ENCODE measurements around the gene ADAM19.

GRCh38 chr5:157594675-157595459 lies 19.3 kb upstream of the ADAM19 start:
- no peak for TF ChIP-seq CTCF (IDR thresholded peaks at IDR 0.05)
- TF ChIP-seq POLR2AphosphoS5 (IDR thresholded peaks at IDR 0.05; ENCODE audit: insufficient read depth in 1 of 2, low read depth in 1 of 2): no peak
- no peak for TF ChIP-seq POLR2A (IDR thresholded peaks at IDR 0.05)
